Activated T-cell treated with anti-CD3 and anti-CD28 coated beads, Interleukin-2, amount 50 U/mL, for 72 hours (primary cell): ENCODE results near the gene CHIT1. TPM values are rescaled to one million over a fixed set of nuclear protein-coding genes. Genes with fewer than 3 reads are reported as not detected.

Experiments used
- ATAC-seq, 2 donors: fragments of 150-1000 bp; cut with Tn5 transposase; replicated peaks in 1 of 2; 2 replicates each; pipeline ENCODE4 v1.10.0; 2021; ENCODE audit warnings: moderate library complexity in 2 of 2, mild to moderate bottlenecking in 1 of 2
- DNase-seq, 2 donors: peaks; one replicate each; pipeline ENCODE4 v3.0.0; 2021 to 2022; ENCODE audit warnings: mixed read lengths in 1 of 2
- H3K27ac Mint-ChIP-seq: one replicate; pipeline ENCODE4 v1.8.0; 2022; ENCODE audit warnings: mild to moderate bottlenecking, moderate library complexity, mixed read lengths
- H3K27me3 Mint-ChIP-seq: one replicate; pipeline ENCODE4 v1.8.0; 2022; ENCODE audit warnings: low read depth, mixed read lengths
- H3K36me3 Mint-ChIP-seq, 2 donors: one replicate each; pipeline ENCODE4 v1.8.0; 2022; ENCODE audit warnings: mixed read lengths in 2 of 2, mild to moderate bottlenecking in 1 of 2; ENCODE audit not compliant: insufficient read depth in 2 of 2
- H3K4me1 Mint-ChIP-seq: one replicate; pipeline ENCODE4 v1.8.0; 2022; ENCODE audit warnings: low read depth, mixed read lengths
- H3K4me3 Mint-ChIP-seq, 2 donors: one replicate each; pipeline ENCODE4 v1.8.0; 2022; ENCODE audit warnings: mild to moderate bottlenecking in 2 of 2, mixed read lengths in 2 of 2, moderate library complexity in 2 of 2
- H3K9me3 Mint-ChIP-seq, 2 donors: one replicate each; pipeline ENCODE4 v1.8.0; 2022; ENCODE audit warnings: mixed read lengths in 2 of 2
- total RNA-seq, 2 donors: library from RNA; stranded (reverse); gene quantifications; one replicate each; pipeline ENCODE4 v1.2.3, GENCODE V29; 2022

Gene CHIT1
- total RNA-seq, 2 donors from 2014 or later, result 1.4 to 4.7 TPM

DNA sequence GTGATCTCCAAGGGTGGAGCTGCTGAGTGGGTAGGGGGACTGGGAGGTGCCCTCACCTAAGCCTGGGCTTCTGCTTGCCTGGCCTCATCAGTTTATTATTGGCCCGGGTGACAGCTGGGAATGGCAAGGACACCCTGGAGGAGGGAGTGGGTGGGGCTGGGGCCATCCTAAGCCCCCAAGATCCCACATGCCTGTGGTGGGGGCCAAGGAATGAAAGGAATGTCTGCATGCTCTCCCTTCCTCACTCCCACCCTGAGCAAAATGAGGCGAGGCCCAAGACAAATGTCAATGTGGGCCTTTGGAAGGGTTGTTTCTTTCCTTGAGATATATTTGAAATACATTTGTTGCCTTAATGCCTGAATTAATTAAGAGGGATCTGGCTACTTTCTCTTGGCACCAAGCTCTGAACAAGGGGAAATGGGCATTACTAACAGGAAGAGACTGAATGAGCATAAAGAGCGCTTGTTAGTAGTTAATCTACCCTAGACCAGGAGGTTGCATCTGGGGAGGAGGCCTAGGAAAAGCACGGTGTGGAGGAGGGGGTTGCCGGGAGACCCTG lies 23.3 kb downstream of the CHIT1 start:
- Mint-ChIP-seq H3K27me3 (peaks cover 17% of the 10 kb centered on the region), H3K4me3 (no peak overlapping the region), H3K4me1 (no peaks in the 10 kb centered on the region), H3K36me3 (no peaks in the 10 kb centered on the region), H3K27ac (no peak overlapping the region), H3K9me3 (peaks cover 0 to 1% of the 10 kb centered on the region in 2 donors)
- DNase-seq, result no peak
- no peak for ATAC-seq

DNA sequence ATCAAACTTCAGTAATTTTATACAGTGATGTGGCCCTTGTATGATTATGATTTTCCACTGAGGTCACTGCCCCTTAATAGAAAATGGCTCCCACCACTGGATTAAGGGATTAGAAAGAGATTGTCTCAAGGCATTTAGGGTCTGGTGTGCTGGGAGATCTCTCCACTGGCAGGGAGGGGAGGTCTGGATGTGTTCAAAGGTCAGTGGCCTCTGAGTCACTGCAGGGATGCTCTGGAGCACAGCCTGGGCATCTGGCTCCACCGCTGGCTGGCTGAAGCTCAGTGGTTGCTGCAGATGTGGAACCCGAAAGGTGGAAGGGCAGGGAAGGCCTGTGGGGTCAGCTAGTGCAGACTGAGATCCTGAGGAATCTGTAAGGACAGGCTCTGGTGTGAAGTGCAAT lies 24.7 kb downstream of the CHIT1 start:
- Mint-ChIP-seq H3K27me3 (peaks cover 30% of the 10 kb centered on the region), H3K4me1 (no peaks in the 10 kb centered on the region), H3K27ac (no peak overlapping the region), H3K36me3 (no peaks in the 10 kb centered on the region), H3K4me3 (no peak overlapping the region), H3K9me3 (peaks cover 0 to 1% of the 10 kb centered on the region in 2 donors)
- ATAC-seq, result no peak
- DNase-seq, result no peak

DNA sequence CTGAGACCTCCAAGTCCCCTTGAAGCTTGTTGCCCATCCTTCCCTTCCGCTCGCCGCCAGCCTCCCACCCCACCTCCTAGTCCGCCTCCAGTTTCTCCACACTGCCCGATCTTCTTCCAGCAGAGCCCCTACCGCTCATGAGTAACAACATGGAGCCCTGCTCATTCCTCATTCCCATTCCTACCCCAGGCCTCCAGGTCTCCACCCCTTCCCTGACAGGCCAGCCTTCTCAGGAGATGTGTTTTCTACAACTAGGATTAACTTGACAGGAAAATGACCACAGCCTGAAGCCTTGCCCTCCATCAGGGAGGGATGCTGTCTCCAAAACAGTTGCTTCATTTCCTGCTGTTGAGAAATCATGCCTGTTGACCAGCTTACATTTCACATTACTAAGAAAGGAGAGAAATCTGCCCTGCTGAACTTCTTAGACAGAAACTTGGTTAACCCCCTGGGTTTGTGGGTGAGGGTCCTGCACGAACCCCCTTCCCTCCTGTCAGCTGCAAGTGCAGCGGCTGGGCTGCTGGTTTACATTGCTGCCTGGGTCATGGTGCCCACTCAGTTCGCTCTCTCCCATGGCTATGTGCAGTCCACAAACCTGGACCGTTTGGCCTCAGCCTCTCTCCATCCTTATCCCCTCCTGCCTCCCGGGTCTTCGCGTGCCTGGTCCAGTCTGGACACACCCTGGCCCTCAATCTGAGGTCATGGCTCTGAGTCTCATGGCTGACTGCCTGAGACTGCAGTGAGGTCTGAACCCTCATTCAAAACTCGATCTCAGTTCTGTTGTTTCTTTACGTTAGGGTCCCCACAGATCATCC lies 26.8 kb downstream of the CHIT1 start:
- DNase-seq (no peak), ATAC-seq (no peak)
- no peaks in the 10 kb centered on the region for H3K36me3 Mint-ChIP-seq
- H3K27ac Mint-ChIP-seq, result no peak overlapping the region
- H3K4me3 Mint-ChIP-seq, result no peak overlapping the region
- no peaks in the 10 kb centered on the region for H3K4me1 Mint-ChIP-seq
- peaks cover 0 to 1% of the 10 kb centered on the region in 2 donors for H3K9me3 Mint-ChIP-seq
- H3K27me3 Mint-ChIP-seq, result peaks cover 29% of the 10 kb centered on the region

DNA sequence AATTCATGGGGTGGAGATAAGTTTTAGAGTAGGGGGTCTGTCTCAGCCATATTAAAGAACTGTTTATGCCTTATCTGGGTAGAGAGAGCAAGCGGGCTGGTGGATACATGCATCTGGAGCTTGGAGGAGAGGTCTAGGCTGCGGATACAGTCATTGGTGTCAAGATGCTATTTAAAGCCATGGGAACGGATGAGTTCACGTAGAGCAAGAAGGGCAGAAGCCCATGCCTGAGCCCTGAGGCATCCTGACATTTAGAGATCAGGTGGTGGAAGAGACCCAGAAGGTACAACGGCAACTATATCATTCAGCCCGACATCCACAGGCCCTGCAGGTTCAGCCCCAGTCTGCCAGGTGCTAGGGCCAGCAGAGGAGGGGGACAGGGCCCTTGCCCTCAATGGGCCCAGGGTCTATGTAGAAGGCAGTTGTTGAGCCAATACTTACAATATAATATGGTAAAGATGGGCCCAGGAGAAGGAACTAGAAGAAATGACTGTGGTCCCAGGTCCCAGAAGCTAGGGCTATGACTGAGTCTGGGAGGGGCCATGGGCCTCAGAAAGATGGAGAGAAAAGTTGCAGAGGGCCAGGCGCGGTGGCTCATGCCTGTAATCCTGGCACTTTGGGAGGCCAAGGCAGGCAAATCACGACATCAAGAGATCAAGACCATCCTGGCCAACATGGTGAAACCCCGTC lies 27.8 kb downstream of the CHIT1 start:
- Mint-ChIP-seq H3K9me3 (peaks cover 0 to 1% of the 10 kb centered on the region in 2 donors), H3K27me3 (peaks cover 24% of the 10 kb centered on the region), H3K36me3 (no peaks in the 10 kb centered on the region), H3K4me1 (no peaks in the 10 kb centered on the region), H3K27ac (no peak overlapping the region), H3K4me3 (no peak overlapping the region)
- no peak for ATAC-seq
- DNase-seq, result no peak

GRCh38 chr1:203200916-203201315 lies 28.6 kb downstream of the CHIT1 start:
- Mint-ChIP-seq H3K4me1 (no peaks in the 10 kb centered on the region), H3K36me3 (no peaks in the 10 kb centered on the region), H3K9me3 (peaks cover 0 to 1% of the 10 kb centered on the region in 2 donors), H3K4me3 (no peak overlapping the region), H3K27me3 (peaks cover 24% of the 10 kb centered on the region), H3K27ac (no peak overlapping the region)
- DNase-seq (no peak), ATAC-seq (no peak)

DNA sequence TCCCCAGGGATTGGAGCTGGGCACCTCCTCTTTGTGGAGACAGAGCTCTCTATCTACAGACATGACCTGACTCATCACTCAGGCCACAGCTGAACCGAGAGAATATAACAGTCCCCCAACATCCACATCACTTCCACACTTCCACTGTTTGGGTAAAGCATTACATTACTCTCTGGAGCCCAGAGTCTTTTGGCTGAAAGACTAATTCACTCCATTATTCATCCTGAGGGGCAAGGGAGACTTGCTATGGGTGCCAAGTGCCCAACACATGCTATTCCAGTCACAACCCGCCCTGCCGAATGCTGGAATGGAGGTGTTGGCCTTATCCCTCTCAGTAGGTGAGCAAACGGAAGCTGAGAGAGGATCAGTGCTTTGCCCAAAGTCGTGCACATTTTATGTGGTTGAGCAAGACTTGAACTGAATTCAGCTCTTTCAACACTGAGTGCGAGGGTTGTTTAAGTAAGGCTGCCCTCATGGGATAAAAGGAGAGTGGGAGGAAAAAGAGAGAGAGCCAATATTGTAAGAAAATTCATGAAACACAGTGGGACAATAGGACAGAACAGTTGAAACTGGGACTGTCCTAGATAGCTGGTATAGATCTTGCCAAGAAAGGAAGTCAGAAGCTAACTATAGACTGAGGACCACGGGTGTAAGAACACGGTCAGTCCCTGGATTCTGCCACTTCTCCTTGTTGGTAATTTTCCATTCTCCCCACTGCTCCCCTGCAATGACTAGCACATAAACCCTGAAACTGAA lies 29.5 kb downstream of the CHIT1 start:
- no peak overlapping the region for H3K4me3 Mint-ChIP-seq
- no peak for DNase-seq
- H3K9me3 Mint-ChIP-seq, result peaks cover 0 to 1% of the 10 kb centered on the region in 2 donors
- no peaks in the 10 kb centered on the region for H3K4me1 Mint-ChIP-seq
- no peak overlapping the region for H3K27ac Mint-ChIP-seq
- H3K27me3 Mint-ChIP-seq, result peaks cover 24% of the 10 kb centered on the region
- no peaks in the 10 kb centered on the region for H3K36me3 Mint-ChIP-seq
- no peak for ATAC-seq

DNA sequence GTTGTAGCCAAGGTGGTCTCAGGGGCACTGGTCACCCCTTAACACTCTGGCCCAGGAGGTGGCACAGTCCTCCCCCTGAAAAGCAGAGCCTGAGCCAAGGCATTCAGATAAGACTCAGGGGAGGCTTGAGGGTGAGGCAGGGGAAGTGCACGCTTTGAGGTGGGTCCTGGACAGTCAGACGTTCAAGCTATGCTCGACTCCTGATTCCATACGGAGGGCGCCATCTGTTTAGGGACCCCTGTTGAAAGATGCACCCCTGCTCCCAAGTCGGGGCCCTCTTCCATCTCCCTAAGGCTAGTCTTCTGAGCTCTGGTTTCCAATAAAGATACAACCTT lies 30.0 kb downstream of the CHIT1 start:
- Mint-ChIP-seq H3K36me3 (no peaks in the 10 kb centered on the region), H3K4me3 (no peak overlapping the region), H3K27ac (no peak overlapping the region), H3K27me3 (peaks cover 24% of the 10 kb centered on the region), H3K4me1 (no peaks in the 10 kb centered on the region), H3K9me3 (peaks cover 0 to 1% of the 10 kb centered on the region in 2 donors)
- DNase-seq, result no peak
- no peak for ATAC-seq

GRCh38 chr1:203199002-203199401 lies 30.5 kb downstream of the CHIT1 start:
- peaks cover 0 to 1% of the 10 kb centered on the region in 2 donors for H3K9me3 Mint-ChIP-seq
- no peak for ATAC-seq
- H3K27me3 Mint-ChIP-seq, result peaks cover 24% of the 10 kb centered on the region
- no peak overlapping the region for H3K4me3 Mint-ChIP-seq
- no peaks in the 10 kb centered on the region for H3K36me3 Mint-ChIP-seq
- no peak for DNase-seq
- no peaks in the 10 kb centered on the region for H3K4me1 Mint-ChIP-seq
- no peak overlapping the region for H3K27ac Mint-ChIP-seq

DNA sequence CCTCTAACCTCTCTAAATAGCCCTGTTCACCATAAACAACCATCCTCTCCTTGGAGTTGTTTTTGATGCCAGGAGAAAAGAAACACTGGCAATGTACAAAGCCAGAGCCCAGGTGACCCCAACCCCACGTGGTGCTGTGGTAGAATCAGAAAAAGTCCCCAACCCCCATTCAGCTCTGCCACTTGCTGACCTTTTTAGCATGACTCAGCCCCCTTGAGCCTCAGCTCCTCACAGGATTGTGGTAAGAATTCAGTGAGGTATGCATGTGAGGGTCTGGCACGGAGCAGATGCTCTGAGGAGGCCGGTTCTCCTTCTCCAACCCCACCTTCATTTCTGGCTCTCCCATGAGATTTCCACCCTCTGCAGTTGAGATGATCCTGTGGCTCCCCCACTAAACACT lies 31.8 kb downstream of the CHIT1 start:
- H3K9me3 Mint-ChIP-seq, result no peaks in the 10 kb centered on the region
- ATAC-seq (no peak), DNase-seq (no peak)
- no peak overlapping the region for H3K27ac Mint-ChIP-seq
- no peaks in the 10 kb centered on the region for H3K4me1 Mint-ChIP-seq
- no peak overlapping the region for H3K4me3 Mint-ChIP-seq
- H3K36me3 Mint-ChIP-seq, result no peaks in the 10 kb centered on the region
- H3K27me3 Mint-ChIP-seq, result peaks cover 14% of the 10 kb centered on the region

- no peak overlapping the region for H3K4me3 Mint-ChIP-seq
- H3K4me1 Mint-ChIP-seq, result no peaks in the 10 kb centered on the region
- H3K27ac Mint-ChIP-seq, result no peak overlapping the region
- H3K27me3 Mint-ChIP-seq, result peaks cover 21% of the 10 kb centered on the region
- ATAC-seq (no peak), DNase-seq (no peak)
- H3K9me3 Mint-ChIP-seq, result no peaks in the 10 kb centered on the region
- no peaks in the 10 kb centered on the region for H3K36me3 Mint-ChIP-seq
Measured at GRCh38 chr1:203196371-203196770, 33.1 kb downstream of the CHIT1 start.

GRCh38 chr1:203190949-203191348 lies 38.5 kb downstream of the CHIT1 start:
- Mint-ChIP-seq H3K27ac (no peak overlapping the region), H3K4me3 (no peak overlapping the region), H3K9me3 (no peaks in the 10 kb centered on the region), H3K4me1 (peaks cover 8% of the 10 kb centered on the region), H3K27me3 (peaks cover 16% of the 10 kb centered on the region), H3K36me3 (no peaks in the 10 kb centered on the region)
- DNase-seq (no peak), ATAC-seq (no peak)

- H3K27me3 Mint-ChIP-seq, result peaks cover 16% of the 10 kb centered on the region
- ATAC-seq (no peak), DNase-seq (no peak)
- peaks cover 8% of the 10 kb centered on the region for H3K4me1 Mint-ChIP-seq
- no peak overlapping the region for H3K4me3 Mint-ChIP-seq
- H3K36me3 Mint-ChIP-seq, result no peaks in the 10 kb centered on the region
- H3K27ac Mint-ChIP-seq, result no peak overlapping the region
- no peaks in the 10 kb centered on the region for H3K9me3 Mint-ChIP-seq
Measured at GRCh38 chr1:203189951-203190352, 39.5 kb downstream of the CHIT1 start.

- Mint-ChIP-seq H3K4me3 (no peak overlapping the region), H3K36me3 (no peaks in the 10 kb centered on the region), H3K9me3 (no peaks in the 10 kb centered on the region), H3K27ac (no peak overlapping the region), H3K27me3 (peaks cover 16% of the 10 kb centered on the region), H3K4me1 (peaks cover 8% of the 10 kb centered on the region)
- no peak for DNase-seq
- ATAC-seq, result no peak
Measured at GRCh38 chr1:203188686-203189232, 40.7 kb downstream of the CHIT1 start.
